ENCODE measurements around the gene SERPINB4.

- TF ChIP-seq, protein P1, sequence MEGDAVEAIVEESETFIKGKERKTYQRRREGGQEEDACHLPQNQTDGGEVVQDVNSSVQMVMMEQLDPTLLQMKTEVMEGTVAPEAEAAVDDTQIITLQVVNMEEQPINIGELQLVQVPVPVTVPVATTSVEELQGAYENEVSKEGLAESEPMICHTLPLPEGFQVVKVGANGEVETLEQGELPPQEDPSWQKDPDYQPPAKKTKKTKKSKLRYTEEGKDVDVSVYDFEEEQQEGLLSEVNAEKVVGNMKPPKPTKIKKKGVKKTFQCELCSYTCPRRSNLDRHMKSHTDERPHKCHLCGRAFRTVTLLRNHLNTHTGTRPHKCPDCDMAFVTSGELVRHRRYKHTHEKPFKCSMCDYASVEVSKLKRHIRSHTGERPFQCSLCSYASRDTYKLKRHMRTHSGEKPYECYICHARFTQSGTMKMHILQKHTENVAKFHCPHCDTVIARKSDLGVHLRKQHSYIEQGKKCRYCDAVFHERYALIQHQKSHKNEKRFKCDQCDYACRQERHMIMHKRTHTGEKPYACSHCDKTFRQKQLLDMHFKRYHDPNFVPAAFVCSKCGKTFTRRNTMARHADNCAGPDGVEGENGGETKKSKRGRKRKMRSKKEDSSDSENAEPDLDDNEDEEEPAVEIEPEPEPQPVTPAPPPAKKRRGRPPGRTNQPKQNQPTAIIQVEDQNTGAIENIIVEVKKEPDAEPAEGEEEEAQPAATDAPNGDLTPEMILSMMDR (IDR thresholded peaks at IDR 0.05; ENCODE audit: low read length): no peak
- no peak for TF ChIP-seq EZH2 (IDR thresholded peaks at IDR 0.05; ENCODE audit: borderline replicate concordance, low read length)
Observed at GRCh38 chr18:63627819-63628218, 16.2 kb downstream of the SERPINB4 start.
